ENCODE measurements around the gene HSP90AB1. TPM values are rescaled to one million over a fixed set of nuclear protein-coding genes. Genes with fewer than 3 reads are reported as not detected.

Gene HSP90AB1
- total RNA-seq, 1 donor from 2014 or later: 396 TPM

GRCh38 chr6:44270526-44271405 is 23.9 kb downstream of the HSP90AB1 start:
- H3K4me3 ChIP-seq (ENCODE audit: low read depth, low read length): no peak overlapping the region
- TF ChIP-seq, protein P1, sequence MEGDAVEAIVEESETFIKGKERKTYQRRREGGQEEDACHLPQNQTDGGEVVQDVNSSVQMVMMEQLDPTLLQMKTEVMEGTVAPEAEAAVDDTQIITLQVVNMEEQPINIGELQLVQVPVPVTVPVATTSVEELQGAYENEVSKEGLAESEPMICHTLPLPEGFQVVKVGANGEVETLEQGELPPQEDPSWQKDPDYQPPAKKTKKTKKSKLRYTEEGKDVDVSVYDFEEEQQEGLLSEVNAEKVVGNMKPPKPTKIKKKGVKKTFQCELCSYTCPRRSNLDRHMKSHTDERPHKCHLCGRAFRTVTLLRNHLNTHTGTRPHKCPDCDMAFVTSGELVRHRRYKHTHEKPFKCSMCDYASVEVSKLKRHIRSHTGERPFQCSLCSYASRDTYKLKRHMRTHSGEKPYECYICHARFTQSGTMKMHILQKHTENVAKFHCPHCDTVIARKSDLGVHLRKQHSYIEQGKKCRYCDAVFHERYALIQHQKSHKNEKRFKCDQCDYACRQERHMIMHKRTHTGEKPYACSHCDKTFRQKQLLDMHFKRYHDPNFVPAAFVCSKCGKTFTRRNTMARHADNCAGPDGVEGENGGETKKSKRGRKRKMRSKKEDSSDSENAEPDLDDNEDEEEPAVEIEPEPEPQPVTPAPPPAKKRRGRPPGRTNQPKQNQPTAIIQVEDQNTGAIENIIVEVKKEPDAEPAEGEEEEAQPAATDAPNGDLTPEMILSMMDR (IDR thresholded peaks at IDR 0.05; ENCODE audit: insufficient read depth, low read length, severe bottlenecking): no peak
- DNase-seq (ENCODE audit: low read depth) (no peak), FAIRE-seq (no peak)
- H3K36me3 ChIP-seq (ENCODE audit: control insufficient read depth, insufficient read depth, low read length): no peaks in the 10 kb centered on the region
- peaks cover 20% of the 10 kb centered on the region for H3K27me3 ChIP-seq (ENCODE audit: control insufficient read depth, insufficient read depth, low read length)

DNA sequence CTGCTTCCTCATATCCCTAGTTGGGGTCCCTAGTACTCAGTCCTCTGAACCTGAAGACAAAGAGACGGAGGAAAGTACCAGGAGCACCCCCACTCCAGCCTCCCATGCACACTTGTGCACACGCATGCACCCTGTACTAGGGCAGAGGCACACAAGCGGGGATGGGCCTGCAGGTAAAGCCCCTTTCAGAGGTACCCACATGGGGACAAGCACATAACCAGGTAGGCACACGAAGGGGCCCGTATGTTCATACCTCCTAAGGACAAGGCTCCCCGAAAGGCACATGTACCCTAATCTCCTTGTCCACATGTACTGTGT is 24.5 kb downstream of the HSP90AB1 start:
- DNase-seq (ENCODE audit: low read depth): no peak
- TF ChIP-seq, protein P1 (IDR thresholded peaks at IDR 0.05; ENCODE audit: insufficient read depth, low read length, severe bottlenecking): no peak
- H3K36me3 ChIP-seq (ENCODE audit: control insufficient read depth, insufficient read depth, low read length): no peaks in the 10 kb centered on the region
- H3K4me3 ChIP-seq (ENCODE audit: low read depth, low read length): no peak overlapping the region
- no peak for FAIRE-seq
- peaks cover 21% of the 10 kb centered on the region for H3K27me3 ChIP-seq (ENCODE audit: control insufficient read depth, insufficient read depth, low read length)

GRCh38 chr6:44271914-44272313 is 25.0 kb downstream of the HSP90AB1 start:
- TF ChIP-seq, protein P1 (IDR thresholded peaks at IDR 0.05; ENCODE audit: insufficient read depth, low read length, severe bottlenecking): no peak
- DNase-seq (ENCODE audit: low read depth): no peak
- Histone ChIP-seq H3K4me3 (ENCODE audit: low read depth, low read length) (no peak overlapping the region), H3K36me3 (ENCODE audit: control insufficient read depth, insufficient read depth, low read length) (no peaks in the 10 kb centered on the region), H3K27me3 (ENCODE audit: control insufficient read depth, insufficient read depth, low read length) (peaks cover 22% of the 10 kb centered on the region)
- FAIRE-seq: no peak

GRCh38 chr6:44272529-44272928 is 25.6 kb downstream of the HSP90AB1 start:
- DNase-seq (ENCODE audit: low read depth): no peak
- no peak overlapping the region for H3K4me3 ChIP-seq (ENCODE audit: low read depth, low read length)
- no peak for FAIRE-seq
- TF ChIP-seq, protein P1 (IDR thresholded peaks at IDR 0.05; ENCODE audit: insufficient read depth, low read length, severe bottlenecking): no peak
- peaks cover 29% of the 10 kb centered on the region for H3K27me3 ChIP-seq (ENCODE audit: control insufficient read depth, insufficient read depth, low read length)
- no peaks in the 10 kb centered on the region for H3K36me3 ChIP-seq (ENCODE audit: control insufficient read depth, insufficient read depth, low read length)

- no peaks in the 10 kb centered on the region for H3K36me3 ChIP-seq (ENCODE audit: control insufficient read depth, insufficient read depth, low read length)
- H3K4me3 ChIP-seq (ENCODE audit: low read depth, low read length): no peak overlapping the region
- TF ChIP-seq, protein P1 (IDR thresholded peaks at IDR 0.05; ENCODE audit: insufficient read depth, low read length, severe bottlenecking): no peak
- FAIRE-seq (no peak), DNase-seq (ENCODE audit: low read depth) (no peak)
- peaks cover 33% of the 10 kb centered on the region for H3K27me3 ChIP-seq (ENCODE audit: control insufficient read depth, insufficient read depth, low read length)
Measured at GRCh38 chr6:44272999-44273566, 26.2 kb downstream of the HSP90AB1 start.

Data from bronchial epithelial cell (primary cell).